Ovary (tissue), 9 donors: ENCODE measurements around the gene MTHFD1L. TPM values are rescaled to one million over a fixed set of nuclear protein-coding genes. Genes with fewer than 3 reads are reported as not detected.
A peak's percentile ranks its signal among the peaks of the same experiment; 100 is the strongest.

Experiments
- DNase-seq, 5 donors: peaks; one replicate each; pipeline ENCODE4 v3.0.0-alpha.2; 2019 to 2020
- H3K27ac ChIP-seq, 2 donors: fragments of 200-600 bp; one replicate each; pipeline versions ENCODE4 v1.5.1 to v1.8.0; 2019 to 2022
- H3K27me3 ChIP-seq: fragments of 200-600 bp; one replicate; pipeline ENCODE4 v1.8.0; 2022
- H3K36me3 ChIP-seq: fragments of 200-600 bp; sonication (generic); one replicate; pipeline ENCODE4 v1.5.1; 2019
- H3K4me1 ChIP-seq: one replicate; pipeline ENCODE4 v1.8.1; 2013; ENCODE audit warnings: mild to moderate bottlenecking, moderate library complexity; ENCODE audit not compliant: insufficient read depth
- H3K4me3 ChIP-seq: fragments of 200-600 bp; sonication (generic); one replicate; pipeline ENCODE4 v1.5.1; 2017
- H3K9me3 ChIP-seq, 2 donors: fragments of 200-600 bp in 1 of 2; sonication (generic) in 1 of 2; one replicate each; pipeline versions ENCODE4 v1.5.1 to v1.8.1; 2013 to 2019; ENCODE audit warnings: mild to moderate bottlenecking in 1 of 2, moderate library complexity in 1 of 2
- EP300 ChIP-seq: sonication (generic); formaldehyde crosslinking; IDR thresholded peaks from one replicate; pipeline ENCODE4 v1.6.1; 2017; ENCODE audit warnings: antibody characterized with exemption
- POLR2A ChIP-seq: fragments of 450-650 bp; IDR thresholded peaks from one replicate; pipeline ENCODE4 v1.6.1; 2017; ENCODE audit warnings: antibody characterized with exemption, mild to moderate bottlenecking, moderate library complexity
- WGBS, 3 donors: extraction: QIAGEN DNeasy Blood & Tissue Kit in 1 of 3; methylation state at CpG; one replicate each; pipeline versions ENCODE4 v1.1.5 to v1.1.7; 2013 to 2017; 5-methylcytosine and 5-hydroxymethylcytosine counted together
- intact Hi-C, 4 donors: fragments of 100-400 bp; cut with DNase I; formaldehyde crosslinking; loops; one replicate each; pipeline versions ENCODE4 v1.11.0 to v1.15.1; 2022 to 2023
- polyA plus RNA-seq, 2 donors: library from polyadenylated mRNA; stranded (reverse); fragments of 200-250 nt in 1 of 2; fragments of 350-450 nt in 1 of 2; fragmentation: Illumina TruSeq in 1 of 2; extraction: RNeasy Lipid Tissue Mini Kit (QIAGEN cat#74804) in 1 of 2; gene quantifications; one replicate each; pipeline ENCODE4 v1.2.3, GENCODE V29; 2013 to 2014
- total RNA-seq, 7 donors: library from RNA; depleted of rRNA in 2 of 7; stranded (reverse); fragments of >200 nt in 2 of 7; fragmentation: NEBNext Ultra II Directional in 3 of 7; extraction: Animal tissue kit (Norgen Biotek cat#: 25700) in 3 of 7; gene quantifications; one replicate each; pipeline versions ENCODE4 v1.1.0 to v1.2.4, GENCODE V29; 2016 to 2023
- TF ChIP-seq, protein P1 (sequence below), 3 donors: fragments of 450-650 bp in 2 of 3; fragments of 200-600 bp in 1 of 3; IDR thresholded peaks; one replicate each; pipeline versions ENCODE4 v1.5.1 to v1.8.0; 2016 to 2022; ENCODE audit warnings: antibody characterized with exemption in 3 of 3, mild to moderate bottlenecking in 1 of 3
- donor health status: DM: no; HTN: no; CAD: no; lungs with moderate emphysema.
- donor health status: DM: no; HTN: no; CAD: no.
- donor health status: Bipolar disorder and iron deficiency.
- donor health status: DM: yes; HTN: yes; CAD: no.
- donor health status: DM: no; HTN: no; CAD: no.
- donor health status: DM: yes; HTN: yes; CAD: no.

Gene MTHFD1L
- total and polyA plus RNA-seq, 9 donors = 13.0 to 91.1 (median 23.6) TPM

DNA sequence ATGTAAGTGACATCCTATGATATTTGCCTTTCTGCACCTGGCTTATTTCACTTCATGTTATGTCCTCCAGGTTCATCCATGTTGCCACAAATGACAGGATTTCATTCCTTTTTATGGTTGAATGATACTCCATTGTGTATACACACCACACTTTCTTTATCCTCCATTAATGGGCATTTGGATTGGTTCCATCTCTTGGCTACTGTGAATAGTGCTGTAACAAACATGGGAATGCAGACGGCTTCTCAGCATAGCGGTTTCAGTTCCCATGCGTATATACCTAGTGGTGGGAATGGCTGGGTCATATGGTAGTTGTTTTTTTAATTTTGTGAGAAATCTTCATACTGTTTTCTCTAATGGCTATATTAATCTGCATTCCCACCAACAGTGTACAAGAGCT lies 14.8 kb downstream of the MTHFD1L start:
- Histone ChIP-seq H3K36me3 (no peaks in the 10 kb centered on the region), H3K4me1 (peaks cover 10% of the 10 kb centered on the region), H3K27ac (no peak overlapping the region), H3K9me3 (no peaks in the 10 kb centered on the region), H3K4me3 (no peak overlapping the region), H3K27me3 (no peaks in the 10 kb centered on the region)
- intact Hi-C loops = no loop called here
- DNase-seq = no peak
- WGBS, 3 donors = 92 to 98% (median 94%) methylated on average over 3 of the region's 3 CpGs
- no peak for TF ChIP-seq POLR2A
- TF ChIP-seq, protein P1, sequence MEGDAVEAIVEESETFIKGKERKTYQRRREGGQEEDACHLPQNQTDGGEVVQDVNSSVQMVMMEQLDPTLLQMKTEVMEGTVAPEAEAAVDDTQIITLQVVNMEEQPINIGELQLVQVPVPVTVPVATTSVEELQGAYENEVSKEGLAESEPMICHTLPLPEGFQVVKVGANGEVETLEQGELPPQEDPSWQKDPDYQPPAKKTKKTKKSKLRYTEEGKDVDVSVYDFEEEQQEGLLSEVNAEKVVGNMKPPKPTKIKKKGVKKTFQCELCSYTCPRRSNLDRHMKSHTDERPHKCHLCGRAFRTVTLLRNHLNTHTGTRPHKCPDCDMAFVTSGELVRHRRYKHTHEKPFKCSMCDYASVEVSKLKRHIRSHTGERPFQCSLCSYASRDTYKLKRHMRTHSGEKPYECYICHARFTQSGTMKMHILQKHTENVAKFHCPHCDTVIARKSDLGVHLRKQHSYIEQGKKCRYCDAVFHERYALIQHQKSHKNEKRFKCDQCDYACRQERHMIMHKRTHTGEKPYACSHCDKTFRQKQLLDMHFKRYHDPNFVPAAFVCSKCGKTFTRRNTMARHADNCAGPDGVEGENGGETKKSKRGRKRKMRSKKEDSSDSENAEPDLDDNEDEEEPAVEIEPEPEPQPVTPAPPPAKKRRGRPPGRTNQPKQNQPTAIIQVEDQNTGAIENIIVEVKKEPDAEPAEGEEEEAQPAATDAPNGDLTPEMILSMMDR (IDR thresholded peaks at IDR 0.05) = no peak
- TF ChIP-seq EP300 = no peak

DNA sequence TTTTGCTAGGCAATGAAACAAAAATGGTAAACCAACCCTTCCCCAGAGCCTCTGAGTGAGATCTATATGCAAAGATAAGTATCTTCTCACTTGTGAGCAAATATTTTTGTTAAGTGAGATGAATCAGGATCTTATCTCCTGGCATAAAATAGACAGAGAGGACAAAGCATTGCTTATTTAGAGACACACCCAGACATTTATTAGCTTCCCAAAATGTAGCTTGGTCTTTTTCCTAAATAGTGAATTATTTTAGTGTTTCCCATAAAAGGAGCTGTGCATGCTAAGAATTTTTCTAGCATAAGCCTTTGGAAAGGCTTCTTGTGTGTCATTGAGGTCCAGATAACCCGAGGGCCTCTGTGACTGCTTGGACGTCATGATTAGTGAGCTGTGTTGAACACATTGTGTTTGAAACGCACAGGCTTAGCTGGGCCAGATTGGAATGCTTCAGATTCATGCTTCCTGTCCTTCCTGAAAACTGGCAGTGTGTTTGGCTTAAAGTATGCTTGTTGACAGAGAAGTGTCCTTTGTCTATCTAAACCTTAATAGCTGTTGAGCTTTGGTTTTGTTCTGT lies 16.5 kb downstream of the MTHFD1L start:
- intact Hi-C loops = no loop called here
- WGBS, 3 donors = 0 to 1% (median 0%) methylated on average over 3 of the region's 3 CpGs
- TF ChIP-seq EP300 = peak; percentile 58
- TF ChIP-seq, protein P1 (IDR thresholded peaks at IDR 0.05) = no peak
- no peaks in the 10 kb centered on the region for H3K27me3 ChIP-seq
- H3K4me3 ChIP-seq = no peak overlapping the region
- peaks cover 7% of the 10 kb centered on the region for H3K4me1 ChIP-seq
- H3K36me3 ChIP-seq = no peaks in the 10 kb centered on the region
- no peaks in the 10 kb centered on the region for H3K9me3 ChIP-seq
- DNase-seq = peak; percentile 60 to 78 (median 70)
- peak overlapping the region in 1 of 2 donors; percentile 27 for H3K27ac ChIP-seq

DNA sequence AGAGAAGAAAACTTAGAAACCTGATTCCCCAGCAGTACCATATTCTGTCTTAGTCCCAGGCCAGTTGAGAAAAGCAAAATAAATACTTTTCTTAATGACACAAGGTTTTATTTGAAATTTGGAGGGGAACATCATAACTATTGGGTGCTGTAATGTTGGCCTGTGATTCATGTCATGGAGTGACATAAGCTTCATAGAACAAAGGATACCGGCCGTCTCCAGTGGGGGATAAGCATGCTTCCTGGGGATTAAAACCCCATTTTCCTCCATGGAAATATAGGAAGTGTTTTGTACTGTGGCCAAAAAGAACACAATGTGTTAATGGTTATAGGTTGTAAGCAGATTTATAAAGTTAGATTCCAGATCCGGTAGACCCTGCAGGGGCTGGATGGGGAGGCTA lies 18.0 kb downstream of the MTHFD1L start:
- Histone ChIP-seq H3K27me3 (no peaks in the 10 kb centered on the region), H3K27ac (peak overlapping the region in 1 of 2 donors; percentile 27), H3K9me3 (no peaks in the 10 kb centered on the region), H3K4me3 (no peak overlapping the region), H3K36me3 (no peaks in the 10 kb centered on the region), H3K4me1 (peaks cover 7% of the 10 kb centered on the region)
- 94 to 95% (median 94%) methylated on average over 3 of the region's 3 CpGs for WGBS, 3 donors
- DNase-seq = no peak
- TF ChIP-seq, protein P1 (IDR thresholded peaks at IDR 0.05) = no peak
- TF ChIP-seq POLR2A = no peak
- TF ChIP-seq EP300 = no peak
- intact Hi-C loops = no loop called here

DNA sequence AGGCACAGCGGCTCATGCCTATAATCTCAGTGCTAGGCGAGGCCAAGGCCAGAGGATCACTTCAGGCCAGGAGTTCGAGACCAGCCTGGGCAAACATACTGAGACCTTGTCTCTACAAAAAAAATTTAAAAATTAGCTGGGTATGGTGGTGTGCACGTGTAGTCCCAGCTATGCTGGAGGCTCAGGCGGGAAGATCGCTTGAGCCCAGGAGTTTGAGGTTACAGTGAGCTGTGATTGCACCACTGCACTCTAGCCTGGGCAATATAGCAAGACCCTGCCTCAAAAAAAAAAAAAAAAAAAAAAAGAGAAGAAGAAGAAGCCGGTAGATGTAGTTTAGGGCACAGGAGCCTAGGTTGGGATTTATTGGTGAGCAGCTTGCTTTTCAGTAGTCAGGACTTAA lies 20.7 kb downstream of the MTHFD1L start:
- TF ChIP-seq POLR2A (no peak), EP300 (no peak)
- TF ChIP-seq, protein P1 (IDR thresholded peaks at IDR 0.05) = no peak
- Histone ChIP-seq H3K4me1 (peaks cover 7% of the 10 kb centered on the region), H3K27me3 (no peaks in the 10 kb centered on the region), H3K27ac (no peak overlapping the region), H3K9me3 (no peaks in the 10 kb centered on the region), H3K36me3 (no peaks in the 10 kb centered on the region), H3K4me3 (no peak overlapping the region)
- 94 to 96% (median 96%) methylated on average over 7 of the region's 7 CpGs for WGBS, 3 donors
- no peak for DNase-seq
- intact Hi-C loops = no loop called here
